ENCODE data around the gene TNPO2.

GRCh38 chr19:12656899-12657571, 66.7 kb downstream of the TNPO2 start:
- no peak for TF ChIP-seq POLR2A (IDR thresholded peaks at IDR 0.05)
- no peak for TF ChIP-seq CTCF (IDR thresholded peaks at IDR 0.05)
- no peak for TF ChIP-seq POLR2AphosphoS5 (IDR thresholded peaks at IDR 0.05)
